Activated naive CD8-positive, alpha-beta T cell treated with anti-CD3 and anti-CD28 coated beads, Interleukin-2, amount 10 ng/mL, durations not matched to agents 7 days and 5 days (primary cell): ENCODE measurements around the gene ARHGEF40. TPM values are rescaled to one million over a fixed set of nuclear protein-coding genes. Genes with fewer than 3 reads are reported as not detected.

Source experiments
- ATAC-seq: fragments of 150-1000 bp; cut with Tn5 transposase; one replicate; pipeline ENCODE4 v1.10.0; 2021; ENCODE audit warnings: low read depth, moderate library complexity
- POLR2A ChIA-PET: fragments of 350-600 bp; sonication (Branson Sonifier 250); formaldehyde crosslinking; loops from one replicate; lab custom pipeline; 2021; ENCODE audit warnings: antibody characterized with exemption; lab: Charles Lee
- DNase-seq: peaks from one replicate; pipeline ENCODE4 v3.0.0; 2021
- H3K27ac Mint-ChIP-seq: one replicate; pipeline ENCODE4 v1.8.0; 2022; ENCODE audit warnings: mild to moderate bottlenecking, mixed read lengths
- H3K27me3 Mint-ChIP-seq: one replicate; pipeline ENCODE4 v1.8.0; 2022; ENCODE audit warnings: mild to moderate bottlenecking, moderate library complexity, mixed read lengths
- H3K36me3 Mint-ChIP-seq: one replicate; pipeline ENCODE4 v1.8.0; 2021; ENCODE audit warnings: mild to moderate bottlenecking, mixed read lengths
- H3K4me1 Mint-ChIP-seq: one replicate; pipeline ENCODE4 v1.8.0; 2021; ENCODE audit warnings: mixed read lengths
- H3K4me3 Mint-ChIP-seq: one replicate; pipeline ENCODE4 v1.8.0; 2022; ENCODE audit warnings: mild to moderate bottlenecking, moderate library complexity, mixed read lengths
- H3K9me3 Mint-ChIP-seq: one replicate; pipeline ENCODE4 v1.8.0; 2021; ENCODE audit warnings: mixed read lengths
- microRNA-seq: library from miRNA; unstranded; fragments of <30 nt; microRNA quantifications from one replicate; pipeline ENCODE4 v1.2.0, GENCODE V29; 2022
- total RNA-seq, 2 experiments: library from RNA; stranded (reverse); gene quantifications; one replicate each; pipeline ENCODE4 v1.2.3, GENCODE V29; 2021

ARHGEF40 gene
- total RNA-seq, 2 experiments from 2014 or later = 0.20 to 0.28 TPM

DNA sequence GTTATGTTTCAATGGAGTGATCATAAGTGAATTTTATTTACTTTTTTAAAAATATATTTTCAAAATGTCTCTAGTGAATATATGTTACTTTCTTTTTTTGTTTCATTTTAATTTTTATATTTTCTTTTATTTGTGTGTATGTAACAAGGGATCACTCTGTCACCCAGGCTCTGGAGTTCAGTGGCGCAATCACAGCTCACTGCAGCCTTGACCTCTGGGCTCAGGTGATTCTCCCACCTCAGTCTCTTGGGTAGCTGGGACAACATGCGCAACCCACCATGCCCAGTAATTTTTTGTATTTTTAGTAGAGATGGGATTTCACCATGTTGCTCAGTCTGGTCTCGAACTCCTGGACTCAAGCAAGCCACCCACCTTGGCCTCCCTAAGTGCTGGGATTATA lies 48.8 kb downstream of the ARHGEF40 start:
- H3K4me1 Mint-ChIP-seq = peaks cover 2% of the 10 kb centered on the region
- no peaks in the 10 kb centered on the region for H3K9me3 Mint-ChIP-seq
- H3K36me3 Mint-ChIP-seq = no peaks in the 10 kb centered on the region
- no peak overlapping the region for H3K4me3 Mint-ChIP-seq
- no peak for DNase-seq
- no peak for ATAC-seq
- POLR2A ChIA-PET = no interaction called here
- no peak overlapping the region for H3K27ac Mint-ChIP-seq
- peaks cover 17% of the 10 kb centered on the region for H3K27me3 Mint-ChIP-seq

DNA sequence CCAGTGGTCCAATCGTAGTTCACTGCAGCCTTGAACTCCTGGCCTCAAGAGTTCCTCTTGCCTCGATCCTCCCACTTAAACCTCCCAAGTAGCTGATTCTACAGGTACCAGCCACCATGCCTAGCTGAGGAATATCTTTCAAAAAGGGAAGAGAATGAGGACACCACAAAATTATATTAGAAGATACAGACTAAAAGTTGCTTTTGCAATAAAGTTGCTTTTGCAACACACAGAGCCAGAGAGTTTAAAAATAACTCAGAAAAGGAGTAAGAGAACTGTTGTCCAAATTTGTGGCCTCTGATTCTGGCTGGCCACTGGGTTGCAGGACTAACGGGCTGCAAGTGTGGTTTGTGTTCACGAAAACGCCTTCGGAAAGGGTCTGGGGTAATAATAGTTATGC lies 50.6 kb downstream of the ARHGEF40 start:
- Mint-ChIP-seq H3K27ac (no peak overlapping the region), H3K9me3 (peaks cover 1% of the 10 kb centered on the region), H3K4me3 (no peak overlapping the region), H3K27me3 (peaks cover 19% of the 10 kb centered on the region), H3K4me1 (peaks cover 2% of the 10 kb centered on the region), H3K36me3 (no peaks in the 10 kb centered on the region)
- ATAC-seq = no peak
- DNase-seq = no peak
- POLR2A ChIA-PET = no interaction called here

GRCh38 chr14:21121122-21121521 lies 51.0 kb downstream of the ARHGEF40 start:
- Mint-ChIP-seq H3K27ac (no peak overlapping the region), H3K27me3 (peaks cover 22% of the 10 kb centered on the region), H3K4me1 (peaks cover 2% of the 10 kb centered on the region), H3K4me3 (no peak overlapping the region), H3K36me3 (no peaks in the 10 kb centered on the region), H3K9me3 (peaks cover 1% of the 10 kb centered on the region)
- ATAC-seq (no peak), DNase-seq (no peak)
- POLR2A ChIA-PET = interaction anchor here (0.8 kb wide), 1 partner anchor 8 kb away, joined by 4 read pairs; no protein-coding TSS in a partner anchor

DNA sequence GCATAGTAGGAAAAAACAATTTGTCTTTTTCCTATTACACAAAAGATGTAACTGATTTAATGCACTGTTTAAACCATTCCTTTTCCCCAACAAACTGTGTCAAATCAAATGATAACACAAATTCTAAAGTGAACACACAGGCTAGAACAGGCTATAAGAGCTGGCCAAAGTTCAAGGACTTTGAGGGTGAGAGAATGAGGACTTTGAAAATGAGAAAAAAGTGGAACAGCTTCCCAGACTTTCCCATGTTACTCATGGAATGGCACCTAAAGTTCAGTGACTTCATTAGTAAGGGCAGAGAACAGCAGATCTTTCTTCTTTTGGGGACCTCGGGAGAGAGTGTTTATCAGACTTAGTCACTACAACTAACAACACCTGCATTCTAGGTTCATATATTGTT lies 53.3 kb downstream of the ARHGEF40 start:
- H3K36me3 Mint-ChIP-seq = no peaks in the 10 kb centered on the region
- POLR2A ChIA-PET = no interaction called here
- ATAC-seq = no peak

GRCh38 chr14:21133901-21134300 lies 63.8 kb downstream of the ARHGEF40 start:
- ATAC-seq (no peak), DNase-seq (no peak)
- no peak overlapping the region for H3K27ac Mint-ChIP-seq
- H3K9me3 Mint-ChIP-seq = no peaks in the 10 kb centered on the region
- H3K4me3 Mint-ChIP-seq = no peak overlapping the region
- peaks cover 9% of the 10 kb centered on the region for H3K27me3 Mint-ChIP-seq
- H3K36me3 Mint-ChIP-seq = no peaks in the 10 kb centered on the region
- POLR2A ChIA-PET = no interaction called here
- no peaks in the 10 kb centered on the region for H3K4me1 Mint-ChIP-seq

More for the DNA sequence above, 53.3 kb downstream of the ARHGEF40 start:
- no peak overlapping the region for H3K27ac Mint-ChIP-seq
- DNase-seq = no peak
- H3K27me3 Mint-ChIP-seq = peaks cover 24% of the 10 kb centered on the region
- peaks cover 1% of the 10 kb centered on the region for H3K9me3 Mint-ChIP-seq
- no peak overlapping the region for H3K4me3 Mint-ChIP-seq
- peaks cover 2% of the 10 kb centered on the region for H3K4me1 Mint-ChIP-seq

DNA sequence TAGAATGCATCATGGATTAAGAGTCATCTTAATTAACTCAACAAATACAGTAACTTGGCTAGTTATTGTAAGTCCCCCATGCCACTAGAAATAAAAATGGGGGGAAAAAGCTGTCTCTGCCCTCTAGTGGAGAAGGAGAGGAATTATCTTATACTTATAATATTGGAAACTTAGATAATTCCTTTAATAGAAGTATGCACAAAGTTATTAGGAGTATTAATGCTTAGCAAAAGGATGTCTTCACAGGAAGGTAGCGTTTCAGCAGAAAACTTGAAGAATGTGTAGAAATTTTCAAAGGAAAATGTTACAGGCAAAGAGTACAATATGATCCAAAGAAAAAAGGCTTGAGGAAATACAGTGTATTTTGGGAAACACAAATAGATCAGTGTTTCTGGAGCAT lies 65.9 kb downstream of the ARHGEF40 start:
- POLR2A ChIA-PET = no interaction called here
- H3K4me3 Mint-ChIP-seq = no peak overlapping the region
- no peaks in the 10 kb centered on the region for H3K9me3 Mint-ChIP-seq
- ATAC-seq = no peak
- no peaks in the 10 kb centered on the region for H3K36me3 Mint-ChIP-seq
- no peak for DNase-seq
- no peak overlapping the region for H3K27ac Mint-ChIP-seq
- H3K27me3 Mint-ChIP-seq = peaks cover 2% of the 10 kb centered on the region
- no peaks in the 10 kb centered on the region for H3K4me1 Mint-ChIP-seq

Small RNA genes within 50 kb of the gene (microRNA-seq; reads per million reads assigned to microRNA genes)
- gene MIR6717 = not detected

Other genes starting within 250 kb of the ARHGEF40 start
- not detected for gene RNASE3, start 178.9 kb upstream of the ARHGEF40 start, total RNA-seq
- gene RNASE2, start 114.8 kb upstream of the ARHGEF40 start, total RNA-seq = not detected
- 100 to 1,000 TPM in 1 of 2 experiments, 10 to 100 TPM in 1; 92.9 to 100 TPM for gene METTL17, start 80.3 kb upstream of the ARHGEF40 start, total RNA-seq
- gene SLC39A2, start 71.0 kb upstream of the ARHGEF40 start, total RNA-seq = under 1 TPM in 1 of 2 experiments, not detected in 1; 0.25 TPM
- gene NDRG2, start 45.2 kb upstream of the ARHGEF40 start, total RNA-seq = 10 to 100 TPM; 15.9 to 17.1 TPM
- gene TPPP2, start 40.1 kb upstream of the ARHGEF40 start, total RNA-seq = not detected
- gene RNASE13, start 35.5 kb upstream of the ARHGEF40 start, total RNA-seq = not detected
- not detected for gene RNASE7, start 27.9 kb upstream of the ARHGEF40 start, total RNA-seq
- not detected for gene RNASE8, start 12.5 kb upstream of the ARHGEF40 start, total RNA-seq
- gene ZNF219, start 28.4 kb downstream of the ARHGEF40 start, total RNA-seq = 1 to 10 TPM; 4.3 to 6.0 TPM
- not detected for gene TMEM253, start 30.8 kb downstream of the ARHGEF40 start, total RNA-seq
- gene OR5AU1, start 85.8 kb downstream of the ARHGEF40 start, total RNA-seq = not detected
- 100 to 1,000 TPM; 658 to 677 TPM for gene HNRNPC, start 199.1 kb downstream of the ARHGEF40 start, total RNA-seq
- gene RPGRIP1, start 209.8 kb downstream of the ARHGEF40 start, total RNA-seq = not detected